Keratinocyte (primary cell): Measurements from ENCODE around the gene RNU5B-1. TPM values are rescaled to one million over a fixed set of nuclear protein-coding genes. Genes with fewer than 3 reads are reported as not detected.

Experiments used
- DNase-seq: peaks from one replicate; pipeline ENCODE4 v3.0.0-alpha.2; 2011; ENCODE audit warnings: low read depth, missing footprints, low spot score
- FAIRE-seq: peaks from 2 replicates; lab custom pipeline; 2011; peaks lifted over from hg19 to GRCh38; lab: Jason Lieb, UNC
- H2AFZ ChIP-seq: 2 replicates; pipeline ENCODE4 v1.6.0; 2012; ENCODE audit warnings: low read length, control low read depth, inconsistent platforms; ENCODE audit not compliant: control insufficient read depth
- H3K27ac ChIP-seq: 2 replicates; pipeline ENCODE4 v1.5.1; 2011; ENCODE audit warnings: low read length; ENCODE audit not compliant: control insufficient read depth, insufficient read depth
- H3K27me3 ChIP-seq: 3 replicates; pipeline ENCODE4 v1.6.0; 2011; ENCODE audit warnings: low read length; ENCODE audit not compliant: control insufficient read depth, insufficient read depth; ENCODE audit errors: extremely low read depth
- H3K36me3 ChIP-seq, 2 experiments: 2 replicates in 1 of 2; 3 replicates in 1 of 2; pipeline ENCODE4 v1.5.1; 2011; ENCODE audit warnings: low read length in 2 of 2, mild to moderate bottlenecking in 1 of 2; ENCODE audit not compliant: control insufficient read depth in 2 of 2, insufficient read depth in 2 of 2; ENCODE audit errors: extremely low read depth in 1 of 2
- H3K4me1 ChIP-seq: 3 replicates; pipeline ENCODE4 v1.5.1; 2011; ENCODE audit warnings: low read length; ENCODE audit not compliant: control insufficient read depth, insufficient read depth; ENCODE audit errors: extremely low read depth
- H3K4me2 ChIP-seq: 3 replicates; pipeline ENCODE4 v1.6.0; 2011; ENCODE audit warnings: low read depth, low read length; ENCODE audit not compliant: control insufficient read depth, insufficient read depth; ENCODE audit errors: extremely low read depth
- H3K4me3 ChIP-seq, 3 experiments: fragments of 200-600 bp in 1 of 3; sonication (generic) in 1 of 3; 2 replicates in 2 of 3; 3 replicates in 1 of 3; pipeline ENCODE4 v1.5.1; 2011 to 2016; ENCODE audit warnings: low read length in 3 of 3, mild to moderate bottlenecking in 3 of 3, control low read depth in 2 of 3, inconsistent platforms in 1 of 3, low read depth in 1 of 3, mixed read lengths in 1 of 3, mixed run types in 1 of 3, moderate library complexity in 1 of 3; ENCODE audit not compliant: control insufficient read depth in 2 of 3, insufficient read depth in 2 of 3; ENCODE audit errors: extremely low read depth in 1 of 3
- H3K79me2 ChIP-seq: 2 replicates; pipeline ENCODE4 v1.6.0; 2012; ENCODE audit warnings: low read length; ENCODE audit not compliant: control insufficient read depth, insufficient read depth
- H3K9ac ChIP-seq: 3 replicates; pipeline ENCODE4 v1.6.0; 2011; ENCODE audit warnings: low read length; ENCODE audit not compliant: control insufficient read depth, insufficient read depth; ENCODE audit errors: extremely low read depth
- H3K9me1 ChIP-seq: 3 replicates; pipeline ENCODE4 v1.6.0; 2011; ENCODE audit warnings: low read length; ENCODE audit not compliant: control insufficient read depth, insufficient read depth; ENCODE audit errors: extremely low read depth
- H3K9me3 ChIP-seq: 2 replicates; pipeline ENCODE4 v1.5.1; 2012; ENCODE audit warnings: low read depth, low read length; ENCODE audit not compliant: control insufficient read depth
- H4K20me1 ChIP-seq: 3 replicates; pipeline ENCODE4 v1.6.0; 2011; ENCODE audit warnings: low read length; ENCODE audit not compliant: control insufficient read depth, insufficient read depth; ENCODE audit errors: extremely low read depth
- EZH2 ChIP-seq: IDR thresholded peaks from one replicate; pipeline ENCODE4 v1.6.1; 2012; ENCODE audit warnings: inconsistent platforms, mild to moderate bottlenecking, low read length, moderate library complexity
- dilution Hi-C: fragments of 300-500 bp; cut with MboI; formaldehyde crosslinking; loops from one replicate; pipeline ENCODE4 v1.7.0; 2020; ENCODE audit warnings: low sequenced_read_pairs; ENCODE audit not compliant: extremely low pct_ligation_motif_present
- polyA minus RNA-seq, 3 experiments: library from RNA; depleted of rRNA, polyadenylated mRNA; stranded (reverse); fragments of >200 nt; gene quantifications; 1 replicate in 1 of 3; 2 replicates in 1 of 3; 3 replicates in 1 of 3; pipeline ENCODE4 v1.2.3, GENCODE V29; 2011
- polyA plus RNA-seq, 5 experiments: library from polyadenylated mRNA; depleted of rRNA in 3 of 5; stranded (reverse) in 3 of 5; stranded (forward) in 1 of 5; unstranded in 1 of 5; fragments of >200 nt; gene quantifications; 1 replicate in 1 of 5; 2 replicates in 3 of 5; 3 replicates in 1 of 5; pipeline versions ENCODE4 v1.2.1 to v1.2.3, GENCODE V29; 2011 to 2012; ENCODE audit warnings: missing spikeins in 2 of 5, low read depth in 1 of 5, low replicate concordance in 1 of 5
- TF ChIP-seq, protein P1 (sequence below), 3 experiments: IDR thresholded peaks in 1 of 3; conservative IDR thresholded peaks in 1 of 3; optimal IDR thresholded peaks in 1 of 3; 2 replicates in 2 of 3; 3 replicates in 1 of 3; pipeline versions ENCODE3 to v1.5.1; 2011; ENCODE audit warnings: low read length in 3 of 3, mild to moderate bottlenecking in 3 of 3, moderate library complexity in 2 of 3, control low read depth in 1 of 3, inconsistent platforms in 1 of 3; ENCODE audit not compliant: insufficient read depth in 2 of 3; ENCODE audit errors: extremely low read depth in 1 of 3

RNU5B-1 gene
- polyA plus RNA-seq (not detected in 3 replicates), polyA minus RNA-seq (under 0.01 TPM in 3 replicates)
- not detected for polyA plus RNA-seq (2011; ENCODE audit: low read depth)
- not detected in 2 replicates for polyA plus RNA-seq (2011; cell fraction: cytosol; rRNA removed)
- polyA plus RNA-seq (2011; cell fraction: nucleus; rRNA removed), result not detected in 2 replicates
- polyA plus RNA-seq (2012; ENCODE audit: low replicate concordance), result not detected in 2 replicates
- not detected for polyA minus RNA-seq (2011; cell fraction: cytosol; rRNA and poly(A)+ RNA removed)
- under 0.01 TPM in 2 replicates for polyA minus RNA-seq (2011; cell fraction: nucleus; rRNA and poly(A)+ RNA removed)

DNA sequence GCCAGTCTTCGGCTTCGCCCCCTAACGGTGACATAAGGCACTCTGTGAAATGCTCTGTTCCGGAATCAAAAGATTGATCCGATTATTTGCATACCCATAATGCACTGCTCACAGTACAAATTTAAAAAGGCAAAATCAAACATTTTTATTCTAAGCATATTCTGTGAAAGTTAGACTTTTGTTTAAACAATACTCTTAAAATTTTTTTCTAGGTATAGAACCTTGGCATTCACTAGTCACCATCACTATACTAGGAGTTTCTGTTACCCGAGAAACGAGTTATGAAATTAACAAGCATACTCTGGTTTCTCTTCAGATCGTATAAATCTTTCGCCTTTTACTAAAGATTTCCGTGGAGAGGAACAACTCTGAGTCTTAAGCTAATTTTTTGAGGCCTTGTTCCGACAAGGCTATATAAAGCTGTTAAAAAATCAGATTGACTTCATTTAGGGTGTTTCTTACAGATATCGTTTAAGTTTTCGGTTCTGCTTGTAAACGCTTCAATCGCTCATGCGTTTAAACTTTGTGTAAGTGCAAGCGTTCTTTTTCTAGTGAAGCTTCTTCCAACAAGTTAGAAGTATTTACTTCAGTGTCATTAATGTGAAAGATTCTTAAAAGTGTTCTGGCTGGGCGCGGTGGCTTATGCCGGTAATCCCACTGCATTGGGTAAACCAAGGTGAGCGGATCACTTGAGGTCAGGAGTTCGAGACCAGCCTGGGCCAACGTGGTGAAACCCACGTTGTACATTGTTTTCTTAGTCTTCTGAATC, at the start of gene RNU5B-1:
RNU5B-1 (plus strand) TSS at position 297 of the 769 bp plus-strand sequence.
- TF ChIP-seq, protein P1, sequence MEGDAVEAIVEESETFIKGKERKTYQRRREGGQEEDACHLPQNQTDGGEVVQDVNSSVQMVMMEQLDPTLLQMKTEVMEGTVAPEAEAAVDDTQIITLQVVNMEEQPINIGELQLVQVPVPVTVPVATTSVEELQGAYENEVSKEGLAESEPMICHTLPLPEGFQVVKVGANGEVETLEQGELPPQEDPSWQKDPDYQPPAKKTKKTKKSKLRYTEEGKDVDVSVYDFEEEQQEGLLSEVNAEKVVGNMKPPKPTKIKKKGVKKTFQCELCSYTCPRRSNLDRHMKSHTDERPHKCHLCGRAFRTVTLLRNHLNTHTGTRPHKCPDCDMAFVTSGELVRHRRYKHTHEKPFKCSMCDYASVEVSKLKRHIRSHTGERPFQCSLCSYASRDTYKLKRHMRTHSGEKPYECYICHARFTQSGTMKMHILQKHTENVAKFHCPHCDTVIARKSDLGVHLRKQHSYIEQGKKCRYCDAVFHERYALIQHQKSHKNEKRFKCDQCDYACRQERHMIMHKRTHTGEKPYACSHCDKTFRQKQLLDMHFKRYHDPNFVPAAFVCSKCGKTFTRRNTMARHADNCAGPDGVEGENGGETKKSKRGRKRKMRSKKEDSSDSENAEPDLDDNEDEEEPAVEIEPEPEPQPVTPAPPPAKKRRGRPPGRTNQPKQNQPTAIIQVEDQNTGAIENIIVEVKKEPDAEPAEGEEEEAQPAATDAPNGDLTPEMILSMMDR (optimal IDR thresholded peaks at IDR 0.05 in 1 of 3, IDR thresholded peaks at IDR 0.05 in 1 of 3, conservative IDR thresholded peaks at IDR 0.05 in 1 of 3; ENCODE audit: extremely low read depth in 1 of 3, insufficient read depth in 2 of 3, low read length in 3 of 3), result peak; percentile 72 to 91 (median 75)
- TF ChIP-seq EZH2, result no peak
- H2AFZ ChIP-seq, result peak within 1 kb of the TSS; percentile 80
- no peaks in the 10 kb centered on the region for H3K9me3 ChIP-seq
- peak within 1 kb of the TSS; percentile 100 for H3K27ac ChIP-seq
- H3K4me2 ChIP-seq, result peak within 1 kb of the TSS; percentile 89
- H3K4me3 ChIP-seq, result peak within 1 kb of the TSS; percentile 36 to 85 (median 55)
- dilution Hi-C loops, result no loop called here
- peaks cover 13% of the 10 kb centered on the region for H3K4me1 ChIP-seq
- no peaks in the 10 kb centered on the region for H4K20me1 ChIP-seq
- no peaks in the 10 kb centered on the region for H3K27me3 ChIP-seq
- peak within 1 kb of the TSS; percentile 88 for H3K9ac ChIP-seq
- H3K9me1 ChIP-seq, result no peaks in the 10 kb centered on the region
- H3K36me3 ChIP-seq, result no peaks in the 10 kb centered on the region
- no peaks in the 10 kb centered on the region for H3K79me2 ChIP-seq
- DNase-seq, result no peak
- peak; percentile 41 for FAIRE-seq

GRCh38 chr15:65254758-65255157, 49.7 kb upstream of the RNU5B-1 start:
- Histone ChIP-seq H4K20me1 (no peaks in the 10 kb centered on the region), H3K79me2 (no peaks in the 10 kb centered on the region), H3K27me3 (no peaks in the 10 kb centered on the region), H2AFZ (no peak overlapping the region), H3K27ac (no peak overlapping the region), H3K4me2 (no peak overlapping the region), H3K36me3 (peaks cover 0 to 3% of the 10 kb centered on the region in 2 experiments), H3K4me1 (no peaks in the 10 kb centered on the region), H3K9me1 (no peaks in the 10 kb centered on the region), H3K9me3 (no peaks in the 10 kb centered on the region), H3K4me3 (no peak overlapping the region), H3K9ac (no peak overlapping the region)
- TF ChIP-seq, protein P1 (optimal IDR thresholded peaks at IDR 0.05 in 1 of 3, IDR thresholded peaks at IDR 0.05 in 1 of 3, conservative IDR thresholded peaks at IDR 0.05 in 1 of 3; ENCODE audit: extremely low read depth in 1 of 3, insufficient read depth in 2 of 3, low read length in 3 of 3), result no peak
- TF ChIP-seq EZH2, result no peak
- DNase-seq, result no peak
- dilution Hi-C loops, result no loop called here
- no peak for FAIRE-seq
